NCI-H510A (cell line): ENCODE data around the gene CEBPB.
A peak's percentile ranks its signal among the peaks of the same experiment; 100 is the strongest.
"Not testable (repeated sequence)": the region's sequence is repeated elsewhere in the genome, so short reads cannot be mapped to it uniquely, and the experiment has no call there.

Experiments
- DNase-seq: peaks from one replicate; lab custom pipeline; 2025; lab: John Stamatoyannopoulos, UW

The CEBPB gene

DNA sequence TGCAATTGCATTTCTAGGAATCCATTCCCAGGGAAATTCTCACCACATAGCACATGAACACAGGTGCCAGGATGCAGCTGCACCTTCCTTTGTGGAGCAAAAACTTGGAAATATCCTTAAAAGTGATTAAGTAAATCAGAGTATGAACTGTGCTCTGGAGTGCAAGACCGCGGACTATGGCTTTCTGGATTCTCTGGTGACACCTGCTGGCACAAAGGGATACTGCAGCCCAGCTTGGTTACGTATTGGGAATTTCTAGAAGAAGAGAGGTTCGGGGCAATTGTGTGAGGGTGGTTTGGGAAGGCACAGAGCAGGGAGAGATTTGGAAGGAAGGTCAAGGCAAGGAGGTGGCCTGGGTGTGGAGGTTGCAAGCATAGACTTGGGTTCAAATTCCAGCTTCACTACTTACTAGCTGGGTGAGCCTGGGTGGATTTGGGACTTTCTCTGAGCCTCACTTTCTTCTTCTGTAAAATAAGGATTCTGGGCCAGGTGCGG, 21.3 kb upstream of the CEBPB start:
- no peak for DNase-seq

DNA sequence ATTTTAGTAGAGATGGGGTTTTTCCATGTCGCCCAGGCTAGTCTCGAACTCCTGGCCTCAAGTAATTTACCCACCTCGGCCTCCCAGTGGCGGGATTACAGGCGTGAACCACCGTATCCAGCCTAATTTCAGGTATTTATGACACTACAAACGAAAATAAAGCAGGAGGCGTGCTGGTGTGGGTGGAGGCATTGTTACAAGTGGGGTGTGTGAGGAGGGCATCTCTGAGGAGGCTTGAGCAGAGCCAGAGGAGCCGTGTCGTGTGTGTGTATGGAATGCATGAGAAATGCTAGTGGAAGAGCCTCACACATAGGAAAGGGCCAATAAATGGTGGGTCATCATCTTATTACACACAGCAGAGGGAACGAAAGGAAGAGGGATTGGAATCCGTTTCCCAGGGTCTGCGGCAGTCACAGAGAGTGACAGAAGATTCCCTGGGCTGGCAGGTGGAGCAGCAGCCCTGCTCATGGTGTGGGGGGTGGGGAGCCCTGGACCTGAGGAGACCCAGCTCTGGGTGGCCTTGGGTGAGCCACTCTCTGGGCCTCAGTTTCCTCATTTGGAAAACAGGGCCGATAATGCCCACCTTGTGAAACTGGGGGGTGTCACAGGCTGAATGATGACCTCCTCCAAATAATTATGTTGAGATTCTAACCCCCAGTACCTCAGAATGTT, 19.9 kb upstream of the CEBPB start:
- no peak for DNase-seq

DNA sequence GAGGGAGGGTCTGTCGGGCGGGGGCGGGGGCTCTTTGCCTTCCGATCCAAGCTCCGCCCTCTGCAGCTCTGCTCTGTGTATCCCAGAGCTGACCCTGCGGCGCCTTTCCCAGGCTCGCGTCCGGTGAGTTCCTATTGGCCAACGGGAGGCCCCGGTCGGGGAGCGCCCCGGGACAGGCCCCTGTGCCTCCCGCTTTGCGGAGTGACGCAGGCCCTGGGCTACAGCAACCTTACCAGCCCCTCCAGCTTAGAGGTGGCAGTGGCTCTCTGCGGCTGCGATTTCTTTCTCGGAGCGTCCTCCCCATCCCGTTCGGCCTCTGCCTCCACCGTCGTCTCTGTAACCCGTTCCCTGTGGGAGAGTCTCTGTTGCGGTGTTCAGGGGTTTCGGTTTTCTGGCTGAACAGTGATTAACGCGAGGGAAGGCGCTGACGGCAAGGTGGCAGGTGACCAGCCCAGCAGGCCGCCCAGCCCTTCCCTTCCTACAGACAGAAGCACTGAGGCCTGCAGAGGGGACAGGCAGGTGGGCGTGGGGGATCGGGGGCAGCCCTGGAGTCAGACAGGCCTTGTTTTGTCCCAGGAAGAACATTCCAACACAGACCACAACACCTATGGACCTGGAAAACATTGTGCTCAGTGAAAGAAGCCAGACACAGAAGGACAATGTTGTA, 18.1 kb upstream of the CEBPB start:
- peak; percentile 70 for DNase-seq

DNA sequence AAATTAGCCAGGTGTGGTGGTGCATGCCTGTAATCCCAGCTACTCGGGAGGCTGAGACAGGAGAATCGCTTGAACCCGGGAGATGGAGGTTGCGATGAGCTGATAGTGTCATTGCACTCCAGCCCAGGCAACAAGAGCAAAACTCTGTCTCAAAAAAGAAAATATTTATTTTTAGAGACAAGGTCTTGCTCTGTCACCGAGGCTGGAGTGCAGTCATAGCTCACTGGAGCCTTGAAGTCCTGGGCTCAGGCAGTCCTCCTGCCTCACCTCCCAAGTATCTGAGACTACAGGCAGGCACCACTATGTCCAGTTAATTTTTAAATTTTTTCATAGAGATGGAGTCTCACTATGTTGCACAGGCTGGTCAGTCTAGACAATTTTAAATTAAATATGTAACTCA, 16.2 kb upstream of the CEBPB start:
- no peak for DNase-seq

DNA sequence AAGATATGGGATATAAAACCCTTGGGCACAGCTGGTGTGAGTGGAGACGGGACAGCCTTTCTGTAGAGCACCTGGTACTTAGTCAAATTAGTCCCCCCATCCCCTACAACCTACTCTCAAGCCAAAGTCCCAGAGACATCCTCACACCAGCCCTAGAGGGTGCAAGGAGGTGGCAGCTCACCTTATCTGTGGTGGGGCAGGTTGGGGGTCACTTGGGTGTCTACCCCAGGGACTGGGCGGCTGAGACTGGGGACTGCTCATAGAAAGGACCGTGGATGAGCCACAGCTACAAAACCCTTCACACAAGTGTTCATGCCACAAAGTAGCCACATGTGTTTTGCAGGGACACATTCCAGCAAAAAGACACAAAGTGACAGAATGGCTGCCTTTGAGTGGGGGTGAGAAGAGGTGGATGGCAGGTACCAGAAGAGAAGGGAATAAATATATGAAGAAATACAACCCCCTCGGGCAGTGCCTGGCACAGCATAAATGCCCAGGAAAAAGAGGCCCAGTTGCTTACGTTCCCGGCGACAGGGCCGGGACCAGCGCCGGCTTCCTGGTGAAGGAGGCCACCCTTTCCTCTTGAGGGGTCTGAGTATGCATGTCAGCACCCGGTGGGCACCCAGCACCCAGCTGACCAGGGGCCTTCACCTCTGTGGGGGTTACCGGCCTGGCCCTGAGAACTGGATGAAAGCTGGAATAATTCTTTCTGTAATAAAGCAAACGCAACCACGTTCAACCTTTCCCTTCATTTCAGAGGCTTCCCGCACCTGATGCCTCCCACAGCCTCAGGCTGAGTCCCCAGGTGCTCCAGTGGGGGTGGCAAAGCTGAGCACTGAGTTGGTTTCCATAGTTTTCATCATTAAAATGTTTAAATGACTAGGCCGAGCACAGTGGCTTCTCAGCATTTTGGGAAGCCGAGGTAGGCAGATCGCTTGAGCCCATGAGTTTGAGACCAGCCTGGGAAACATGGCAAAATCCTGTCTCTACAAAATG, 14.4 kb upstream of the CEBPB start:
- DNase-seq: no peak

DNA sequence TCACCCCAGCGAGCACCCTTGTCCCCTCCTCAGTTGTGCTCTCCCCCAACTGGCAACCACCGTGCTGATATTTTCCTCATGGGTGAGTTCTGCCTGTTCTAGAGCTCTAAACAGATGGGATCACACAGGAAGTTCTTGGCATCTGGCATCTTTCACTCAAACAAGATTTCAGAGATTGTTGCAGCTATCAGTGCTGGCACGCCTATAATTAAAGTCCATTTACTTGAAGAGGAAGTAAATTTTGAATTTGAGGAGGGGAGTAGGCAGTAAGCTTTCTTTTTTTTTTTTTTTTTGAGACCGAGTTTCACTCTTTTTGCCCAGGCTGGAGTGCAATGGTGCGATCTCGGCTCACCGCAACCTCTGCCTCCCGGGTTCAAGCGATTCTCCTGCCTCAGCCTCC, 12.0 kb upstream of the CEBPB start:
- DNase-seq: not testable (repeated sequence)

DNA sequence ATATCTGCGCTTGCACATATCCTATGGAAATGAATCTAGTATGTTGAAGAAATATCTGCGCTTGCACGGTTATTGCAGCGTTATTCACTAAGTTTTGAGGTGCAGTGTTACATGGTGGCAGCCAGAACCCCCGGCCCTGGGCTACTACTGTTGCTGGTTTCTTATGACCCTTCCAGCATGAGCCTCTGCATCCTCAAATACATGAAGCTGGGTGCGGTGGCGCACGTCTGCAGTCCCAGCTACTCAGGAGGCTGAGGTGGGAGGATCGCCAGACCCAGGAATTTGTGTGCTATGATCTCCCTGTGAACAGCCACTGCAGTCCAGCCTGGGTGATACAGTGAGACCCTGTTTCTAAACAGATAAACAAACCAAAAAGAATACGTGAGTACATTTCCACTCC, 9.3 kb upstream of the CEBPB start:
- no peak for DNase-seq

DNA sequence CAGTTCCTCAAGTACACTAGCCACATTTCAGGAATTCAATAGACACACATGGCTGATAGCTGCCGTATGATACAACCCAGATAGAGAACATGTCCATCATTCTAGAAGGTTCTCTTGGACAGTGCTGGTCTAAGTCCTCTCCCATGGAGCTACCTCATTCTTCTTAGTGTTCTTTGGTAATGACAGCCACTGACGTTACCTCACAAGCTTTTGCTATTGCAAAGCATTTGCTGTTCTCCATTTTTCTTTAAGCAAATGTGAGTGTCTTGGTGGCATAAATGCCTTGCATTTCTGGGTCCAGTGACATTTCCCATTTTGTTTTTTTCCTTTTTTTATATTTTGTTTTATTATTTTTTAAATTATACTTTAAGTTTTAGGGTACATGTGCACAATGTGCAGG, 8.3 kb upstream of the CEBPB start:
- no peak for DNase-seq

DNA sequence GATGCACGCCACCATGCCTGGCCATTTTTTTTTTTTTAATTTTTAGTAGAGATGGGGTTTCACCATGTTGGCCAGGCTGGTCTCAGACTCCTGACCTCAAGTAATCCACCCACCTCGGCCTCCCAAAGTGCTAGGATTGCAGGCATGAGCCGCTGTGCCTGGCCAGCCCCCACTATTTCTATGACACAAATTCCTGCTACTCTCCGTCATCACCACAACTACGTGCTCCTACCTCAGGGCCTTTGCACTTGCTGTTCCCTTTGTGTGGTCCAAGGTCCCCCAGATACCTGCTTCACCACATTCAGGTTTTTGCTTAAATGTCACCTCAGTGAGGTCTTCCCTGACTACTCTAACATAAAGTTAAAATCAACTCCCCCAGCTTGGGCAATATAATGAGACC, 5.2 kb upstream of the CEBPB start:
- DNase-seq: no peak

DNA sequence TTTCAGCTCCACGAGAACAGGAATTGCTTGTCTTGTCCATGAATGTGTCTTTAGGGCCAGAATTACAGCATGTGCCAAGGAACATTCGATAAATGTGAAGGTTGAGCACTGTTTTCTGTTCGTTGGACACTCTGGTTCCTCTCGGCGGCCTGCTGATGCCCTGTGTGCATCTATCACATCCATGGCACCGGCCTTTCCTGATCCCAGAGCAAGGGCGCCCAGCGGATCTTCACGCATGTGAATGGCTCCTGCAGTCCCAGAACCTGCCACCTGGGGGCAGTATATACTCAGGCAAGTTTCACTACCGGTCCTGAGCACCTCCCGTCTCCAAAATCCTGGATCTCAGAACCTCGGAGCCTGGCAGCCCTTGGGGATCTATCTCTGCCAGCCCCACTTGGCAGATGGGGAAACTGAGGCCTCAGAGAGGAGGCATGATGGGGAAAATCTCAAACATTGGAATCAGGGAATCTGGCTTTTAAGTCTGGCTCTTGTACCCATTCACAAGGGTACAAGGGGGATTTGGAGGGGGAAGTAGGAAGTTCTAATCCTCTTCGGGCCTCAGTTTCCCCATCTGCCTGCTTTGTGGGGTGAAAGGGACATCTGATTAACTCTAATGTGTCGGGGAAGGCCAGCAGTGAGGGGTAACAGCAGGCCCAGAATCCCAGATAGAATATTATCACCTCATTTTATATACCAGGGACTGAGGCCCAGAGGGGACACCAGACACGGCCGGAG, 4.3 kb upstream of the CEBPB start:
- peak; percentile 47 for DNase-seq

DNA sequence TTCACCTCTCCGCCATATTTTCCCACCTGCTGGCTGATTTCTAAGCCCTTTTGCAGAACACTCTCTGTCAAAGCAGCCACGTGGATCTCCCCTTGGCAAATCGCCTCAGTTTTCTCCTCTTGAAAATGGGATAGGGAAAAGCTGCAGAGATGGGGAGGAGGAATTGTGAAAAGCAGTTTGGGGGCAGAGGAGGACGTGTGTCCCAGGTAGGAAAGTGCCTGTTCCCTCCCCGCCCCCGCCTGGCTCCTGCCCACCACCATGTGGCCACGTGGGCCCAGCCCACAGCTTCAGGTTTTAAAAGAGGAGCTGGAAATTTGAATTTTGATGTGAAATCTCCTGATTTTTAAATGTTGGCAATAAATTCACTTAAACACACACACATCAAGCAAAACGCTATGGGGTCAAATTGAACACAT, 3.6 kb upstream of the CEBPB start:
- no peak for DNase-seq

DNA sequence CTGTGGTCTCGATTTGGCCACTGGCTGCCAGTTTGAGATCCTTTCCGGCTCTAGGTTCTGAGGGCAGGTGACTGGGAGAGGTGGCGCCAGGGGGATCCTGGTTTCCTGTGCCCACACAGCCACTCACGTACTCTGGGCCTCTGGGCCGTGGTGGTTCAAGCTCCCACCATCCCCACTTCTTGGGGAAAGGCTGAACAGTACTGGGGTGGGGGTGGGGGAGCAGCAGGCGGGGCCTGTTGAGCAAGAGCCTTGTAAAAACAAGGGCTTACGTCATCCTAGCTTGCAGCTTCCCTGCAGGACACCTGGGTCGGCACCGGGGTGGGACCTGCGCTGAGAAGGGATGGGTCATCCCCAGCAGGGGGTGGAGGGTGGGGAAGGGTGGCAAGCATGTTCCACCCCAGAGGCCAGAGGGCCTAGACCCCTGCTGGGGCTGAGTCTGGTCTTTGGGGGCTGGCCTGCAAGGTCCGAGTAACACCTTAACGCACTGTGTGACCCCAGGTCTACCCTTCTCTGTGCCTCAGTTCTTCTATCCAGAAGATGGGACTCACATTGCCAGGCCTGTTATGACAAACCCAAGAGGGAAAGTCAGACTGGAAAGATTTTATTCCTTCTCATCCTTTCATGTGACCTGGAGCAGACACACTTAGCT, 3.1 kb upstream of the CEBPB start:
- no peak for DNase-seq

DNA sequence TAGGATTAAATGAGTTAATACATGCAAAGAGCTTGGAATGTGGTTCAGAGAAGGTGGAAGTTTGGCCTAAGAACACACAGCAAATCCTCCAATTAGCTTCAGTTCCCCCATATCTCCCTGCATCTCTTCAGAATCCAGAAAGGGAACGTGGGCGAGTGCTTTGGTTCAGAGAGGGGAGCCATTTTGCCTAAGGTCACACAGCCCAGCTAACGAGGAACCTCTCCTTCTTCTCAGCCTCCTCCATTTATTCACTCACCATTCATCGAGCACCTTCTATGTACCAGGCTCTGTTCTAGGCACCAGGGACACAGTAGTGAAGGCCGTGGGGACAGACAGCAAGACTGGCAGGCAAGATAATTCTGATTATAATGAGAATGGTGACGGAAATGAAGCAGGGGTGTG, 2.3 kb upstream of the CEBPB start:
- DNase-seq: no peak

DNA sequence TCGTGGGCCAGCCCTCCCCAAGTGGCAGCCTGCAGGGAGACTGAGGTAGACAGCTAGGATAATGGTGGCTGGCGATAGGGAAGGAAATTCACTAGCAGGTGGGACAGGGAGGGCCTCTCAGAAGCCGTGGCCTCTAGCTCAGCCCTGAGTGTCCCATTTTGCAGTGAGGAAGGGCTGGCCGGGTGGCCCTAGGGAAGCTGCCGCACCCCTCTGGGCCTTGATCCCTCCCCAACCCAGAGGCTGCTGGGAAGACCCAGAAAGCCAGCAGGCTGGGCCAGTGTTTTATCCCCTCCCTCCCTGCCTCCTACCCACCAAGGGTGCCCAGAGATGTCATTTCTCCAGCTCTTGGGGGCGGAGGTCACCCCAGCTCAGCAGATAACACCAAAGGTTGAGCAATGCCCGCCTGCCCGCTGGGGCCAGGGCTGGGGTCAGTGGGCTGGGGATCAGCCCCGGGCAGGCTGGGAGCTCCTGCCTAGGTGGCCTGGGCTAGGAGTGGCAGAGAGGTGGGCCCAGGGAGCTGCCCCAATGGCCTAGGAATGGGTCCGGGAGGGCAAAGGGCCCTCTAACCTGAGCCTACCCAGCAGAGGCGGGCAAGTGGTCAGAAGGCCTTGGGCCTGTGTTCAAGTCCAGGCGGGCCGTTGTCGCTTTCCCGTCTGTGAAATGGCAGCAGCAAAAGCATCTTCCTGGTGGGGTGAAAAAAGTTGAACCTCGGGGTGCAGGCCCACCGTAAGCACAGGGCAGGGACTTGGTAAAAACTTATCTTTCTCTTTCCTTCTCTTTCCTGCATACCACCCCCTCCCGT, 1.6 kb upstream of the CEBPB start:
- no peak for DNase-seq

DNA sequence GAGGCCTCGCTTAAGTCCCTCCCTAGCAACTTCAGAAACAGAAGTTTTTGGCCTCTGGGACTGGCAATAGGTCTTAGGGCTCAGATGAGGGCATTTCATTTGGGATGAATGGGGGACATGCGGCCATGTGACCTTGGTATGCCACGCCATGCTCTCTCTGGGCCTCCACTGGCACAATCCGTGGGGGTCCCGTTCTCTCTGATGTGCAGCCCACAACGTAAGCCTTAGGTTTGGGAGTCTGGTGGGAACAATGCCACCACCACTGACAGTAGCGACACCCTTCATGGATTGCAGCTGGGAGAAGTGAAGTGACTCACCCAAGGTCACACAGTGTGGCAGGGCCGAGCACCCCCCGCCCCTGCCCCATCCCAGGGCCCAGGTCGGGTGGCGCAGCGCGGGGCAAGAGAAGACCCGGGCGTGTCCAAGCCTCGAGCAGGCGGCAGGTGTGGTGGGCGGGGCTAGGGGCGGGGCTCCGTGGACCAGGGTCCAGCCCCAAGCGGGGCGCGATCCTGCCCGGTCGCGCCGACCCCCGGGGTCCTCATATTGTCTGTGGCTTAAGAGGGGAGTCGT, 864 bp upstream of the CEBPB start:
- no peak for DNase-seq

DNA sequence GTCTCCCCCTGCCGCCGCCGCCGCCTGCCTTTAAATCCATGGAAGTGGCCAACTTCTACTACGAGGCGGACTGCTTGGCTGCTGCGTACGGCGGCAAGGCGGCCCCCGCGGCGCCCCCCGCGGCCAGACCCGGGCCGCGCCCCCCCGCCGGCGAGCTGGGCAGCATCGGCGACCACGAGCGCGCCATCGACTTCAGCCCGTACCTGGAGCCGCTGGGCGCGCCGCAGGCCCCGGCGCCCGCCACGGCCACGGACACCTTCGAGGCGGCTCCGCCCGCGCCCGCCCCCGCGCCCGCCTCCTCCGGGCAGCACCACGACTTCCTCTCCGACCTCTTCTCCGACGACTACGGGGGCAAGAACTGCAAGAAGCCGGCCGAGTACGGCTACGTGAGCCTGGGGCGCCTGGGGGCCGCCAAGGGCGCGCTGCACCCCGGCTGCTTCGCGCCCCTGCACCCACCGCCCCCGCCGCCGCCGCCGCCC, 474 bp downstream of the CEBPB start:
- DNase-seq: peak; percentile 50

DNA sequence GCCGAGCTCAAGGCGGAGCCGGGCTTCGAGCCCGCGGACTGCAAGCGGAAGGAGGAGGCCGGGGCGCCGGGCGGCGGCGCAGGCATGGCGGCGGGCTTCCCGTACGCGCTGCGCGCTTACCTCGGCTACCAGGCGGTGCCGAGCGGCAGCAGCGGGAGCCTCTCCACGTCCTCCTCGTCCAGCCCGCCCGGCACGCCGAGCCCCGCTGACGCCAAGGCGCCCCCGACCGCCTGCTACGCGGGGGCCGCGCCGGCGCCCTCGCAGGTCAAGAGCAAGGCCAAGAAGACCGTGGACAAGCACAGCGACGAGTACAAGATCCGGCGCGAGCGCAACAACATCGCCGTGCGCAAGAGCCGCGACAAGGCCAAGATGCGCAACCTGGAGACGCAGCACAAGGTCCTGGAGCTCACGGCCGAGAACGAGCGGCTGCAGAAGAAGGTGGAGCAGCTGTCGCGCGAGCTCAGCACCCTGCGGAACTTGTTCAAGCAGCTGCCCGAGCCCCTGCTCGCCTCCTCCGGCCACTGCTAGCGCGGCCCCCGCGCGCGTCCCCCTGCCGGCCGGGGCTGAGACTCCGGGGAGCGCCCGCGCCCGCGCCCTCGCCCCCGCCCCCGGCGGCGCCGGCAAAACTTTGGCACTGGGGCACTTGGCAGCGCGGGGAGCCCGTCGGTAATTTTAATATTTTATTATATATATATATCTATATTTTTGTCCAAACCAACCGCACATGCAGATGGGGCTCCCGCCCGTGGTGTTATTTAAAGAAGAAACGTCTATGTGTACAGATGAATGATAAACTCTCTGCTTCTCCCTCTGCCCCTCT, 1.1 kb downstream of the CEBPB start:
- DNase-seq: no peak

DNA sequence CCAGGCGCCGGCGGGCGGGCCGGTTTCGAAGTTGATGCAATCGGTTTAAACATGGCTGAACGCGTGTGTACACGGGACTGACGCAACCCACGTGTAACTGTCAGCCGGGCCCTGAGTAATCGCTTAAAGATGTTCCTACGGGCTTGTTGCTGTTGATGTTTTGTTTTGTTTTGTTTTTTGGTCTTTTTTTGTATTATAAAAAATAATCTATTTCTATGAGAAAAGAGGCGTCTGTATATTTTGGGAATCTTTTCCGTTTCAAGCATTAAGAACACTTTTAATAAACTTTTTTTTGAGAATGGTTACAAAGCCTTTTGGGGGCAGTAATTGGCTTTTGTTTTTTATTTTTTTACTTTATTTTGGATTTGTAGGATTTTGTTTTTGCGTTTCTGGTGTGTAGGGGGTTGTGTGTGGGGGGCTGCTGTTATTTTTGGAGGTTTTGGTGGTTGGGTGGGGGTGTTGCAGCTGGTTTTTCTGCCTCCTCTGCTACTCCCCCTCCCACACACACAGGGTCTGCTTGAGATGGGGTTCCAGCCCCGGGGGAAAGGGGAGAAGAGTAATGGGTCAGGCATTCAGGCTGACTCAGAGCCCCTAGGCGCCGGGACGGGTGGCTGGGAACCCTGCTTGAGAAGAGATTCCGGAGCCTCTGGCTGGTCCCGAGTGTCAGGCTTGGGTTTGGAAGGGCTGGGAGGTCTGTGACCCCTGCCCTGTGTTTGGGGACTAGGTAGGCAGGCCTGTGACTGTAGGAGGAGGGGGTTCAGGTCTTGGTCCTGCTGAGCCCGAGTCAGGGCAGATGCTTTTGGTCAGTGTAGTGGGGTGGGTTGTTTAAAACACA, 2.0 kb downstream of the CEBPB start:
- peak; percentile 53 for DNase-seq
